ENCODE data around the gene POLDIP3.
"Not testable (repeated sequence)": the region's sequence is repeated elsewhere in the genome, so short reads cannot be mapped to it uniquely, and the experiment has no call there.

Gene POLDIP3

GRCh38 chr22:42560781-42561180 lies 53.9 kb downstream of the POLDIP3 start:
- Histone ChIP-seq H3K79me1 (ENCODE audit: low read length) (no peaks in the 10 kb centered on the region), H3K27ac (ENCODE audit: low read depth, low read length) (no peak overlapping the region), H4K8ac (ENCODE audit: low read depth, low read length) (no peak overlapping the region), H3K23ac (ENCODE audit: low read length) (no peak overlapping the region), H3K4me3 (ENCODE audit: low read length) (no peak overlapping the region), H3K4me2 (ENCODE audit: low read length) (no peak overlapping the region), H3K56ac (ENCODE audit: low read length) (peak overlapping the region; percentile 34), H2BK15ac (replicated peaks; ENCODE audit: low read depth) (no peak overlapping the region), H3K9ac (ENCODE audit: low read length) (no peak overlapping the region), H4K5ac (ENCODE audit: low read length) (no peak overlapping the region), H3K4ac (ENCODE audit: low read depth, low read length) (no peak overlapping the region), H2BK120ac (ENCODE audit: low read depth, low read length) (no peak overlapping the region), H3K27me3 (ENCODE audit: insufficient read depth, low read length, poor library complexity) (no peaks in the 10 kb centered on the region), H3K36me3 (ENCODE audit: control insufficient read depth, insufficient read depth, low read length) (no peaks in the 10 kb centered on the region), H3K18ac (ENCODE audit: low read length) (no peak overlapping the region), H2BK5ac (ENCODE audit: low read length) (no peak overlapping the region), H2AK5ac (ENCODE audit: low read length) (no peak overlapping the region), H3K79me2 (ENCODE audit: control insufficient read depth, insufficient read depth, low read length) (no peaks in the 10 kb centered on the region), H3K4me1 (ENCODE audit: control insufficient read depth, low read depth, low read length) (no peaks in the 10 kb centered on the region)
- DNase-seq, result peak; percentile 77
- WGBS (ENCODE audit: extremely low coverage, insufficient coverage, low lambda C conversion rate), result no CpG with 5 or more reads among the region's 7 CpGs

- H3K23ac ChIP-seq (ENCODE audit: low read length), result no peak overlapping the region
- no peak overlapping the region for H4K8ac ChIP-seq (ENCODE audit: low read depth, low read length)
- no peak overlapping the region for H2AK5ac ChIP-seq (ENCODE audit: low read length)
- no peak overlapping the region for H3K4me3 ChIP-seq (ENCODE audit: low read length)
- no peak overlapping the region for H2BK120ac ChIP-seq (ENCODE audit: low read depth, low read length)
- H3K79me1 ChIP-seq (ENCODE audit: low read length), result no peaks in the 10 kb centered on the region
- no peak overlapping the region for H3K4me2 ChIP-seq (ENCODE audit: low read length)
- no peaks in the 10 kb centered on the region for H3K4me1 ChIP-seq (ENCODE audit: control insufficient read depth, low read depth, low read length)
- no peak for DNase-seq
- H3K79me2 ChIP-seq (ENCODE audit: control insufficient read depth, insufficient read depth, low read length), result no peaks in the 10 kb centered on the region
- no peak overlapping the region for H3K18ac ChIP-seq (ENCODE audit: low read length)
- H3K9ac ChIP-seq (ENCODE audit: low read length), result no peak overlapping the region
- no peak overlapping the region for H3K4ac ChIP-seq (ENCODE audit: low read depth, low read length)
- H3K36me3 ChIP-seq (ENCODE audit: control insufficient read depth, insufficient read depth, low read length), result no peaks in the 10 kb centered on the region
- H2BK15ac ChIP-seq (replicated peaks; ENCODE audit: low read depth), result no peak overlapping the region
- no peak overlapping the region for H3K56ac ChIP-seq (ENCODE audit: low read length)
- H4K5ac ChIP-seq (ENCODE audit: low read length), result no peak overlapping the region
- no CpG with 5 or more reads among the region's 8 CpGs for whole genome bisulfite sequencing (ENCODE audit: extremely low coverage, insufficient coverage, low lambda C conversion rate)
- no peak overlapping the region for H2BK5ac ChIP-seq (ENCODE audit: low read length)
- H3K27me3 ChIP-seq (ENCODE audit: insufficient read depth, low read length, poor library complexity), result no peaks in the 10 kb centered on the region
- no peak overlapping the region for H3K27ac ChIP-seq (ENCODE audit: low read depth, low read length)
Observed at GRCh38 chr22:42560381-42560780, 54.3 kb downstream of the POLDIP3 start.

GRCh38 chr22:42553475-42554361 lies 61.0 kb downstream of the POLDIP3 start, which contains the start of gene SERHL2:
TSS of gene SERHL2 (plus strand) at chr22:42553956. CDS start at chr22:42554021, 65 bp downstream.
- peak within 1 kb of the TSS; percentile 44 for H3K4me3 ChIP-seq (ENCODE audit: low read length)

GRCh38 chr22:42552294-42552647 lies 62.4 kb downstream of the POLDIP3 start:
- H2BK5ac ChIP-seq (ENCODE audit: low read length); H3K56ac ChIP-seq (ENCODE audit: low read length); H3K79me1 ChIP-seq (ENCODE audit: low read length); H3K4me1 ChIP-seq (ENCODE audit: control insufficient read depth, low read depth, low read length); H3K18ac ChIP-seq (ENCODE audit: low read length); H3K27ac ChIP-seq (ENCODE audit: low read depth, low read length); H3K4ac ChIP-seq (ENCODE audit: low read depth, low read length); H3K23ac ChIP-seq (ENCODE audit: low read length); H3K9ac ChIP-seq (ENCODE audit: low read length); H4K5ac ChIP-seq (ENCODE audit: low read length); H2BK15ac ChIP-seq (replicated peaks; ENCODE audit: low read depth); H3K36me3 ChIP-seq (ENCODE audit: control insufficient read depth, insufficient read depth, low read length); DNase-seq; H4K8ac ChIP-seq (ENCODE audit: low read depth, low read length); H2BK120ac ChIP-seq (ENCODE audit: low read depth, low read length); H3K79me2 ChIP-seq (ENCODE audit: control insufficient read depth, insufficient read depth, low read length); H3K4me2 ChIP-seq (ENCODE audit: low read length); H3K27me3 ChIP-seq (ENCODE audit: insufficient read depth, low read length, poor library complexity); H2AK5ac ChIP-seq (ENCODE audit: low read length); H3K4me3 ChIP-seq (ENCODE audit: low read length): not testable (repeated sequence)
- no CpG with 5 or more reads among the region's 6 CpGs for WGBS (ENCODE audit: extremely low coverage, insufficient coverage, low lambda C conversion rate)

More at GRCh38 chr22:42553475-42554361, 61.0 kb downstream of the POLDIP3 start, which contains the start of gene SERHL2:
- H3K4me1 ChIP-seq (ENCODE audit: control insufficient read depth, low read depth, low read length), result peaks cover 6% of the 10 kb centered on the region
- H4K5ac ChIP-seq (ENCODE audit: low read length), result no peak within 1 kb of the TSS
- peak within 1 kb of the TSS; percentile 81 for H3K4me2 ChIP-seq (ENCODE audit: low read length)
- H3K36me3 ChIP-seq (ENCODE audit: control insufficient read depth, insufficient read depth, low read length), result no peaks in the 10 kb centered on the region
- peak within 1 kb of the TSS; percentile 93 for H3K56ac ChIP-seq (ENCODE audit: low read length)
- H3K79me1 ChIP-seq (ENCODE audit: low read length), result no peaks in the 10 kb centered on the region
- DNase-seq, result peak; percentile 90
- H3K27ac ChIP-seq (ENCODE audit: low read depth, low read length), result no peak within 1 kb of the TSS
- H3K4ac ChIP-seq (ENCODE audit: low read depth, low read length), result no peak within 1 kb of the TSS
- no CpG with 5 or more reads among the region's 75 CpGs for WGBS (ENCODE audit: extremely low coverage, insufficient coverage, low lambda C conversion rate)
- H2BK15ac ChIP-seq (replicated peaks; ENCODE audit: low read depth), result no peak within 1 kb of the TSS
- H2AK5ac ChIP-seq (ENCODE audit: low read length), result peak within 1 kb of the TSS; percentile 43
- H3K9ac ChIP-seq (ENCODE audit: low read length), result peak within 1 kb of the TSS; percentile 84
- peak within 1 kb of the TSS; percentile 66 for H3K23ac ChIP-seq (ENCODE audit: low read length)
- no peak within 1 kb of the TSS for H2BK5ac ChIP-seq (ENCODE audit: low read length)
- no peak within 1 kb of the TSS for H2BK120ac ChIP-seq (ENCODE audit: low read depth, low read length)
- no peak within 1 kb of the TSS for H4K8ac ChIP-seq (ENCODE audit: low read depth, low read length)
- H3K18ac ChIP-seq (ENCODE audit: low read length), result peak within 1 kb of the TSS; percentile 11
- no peaks in the 10 kb centered on the region for H3K27me3 ChIP-seq (ENCODE audit: insufficient read depth, low read length, poor library complexity)
- no peaks in the 10 kb centered on the region for H3K79me2 ChIP-seq (ENCODE audit: control insufficient read depth, insufficient read depth, low read length)

GRCh38 chr22:42549331-42550060 lies 65.2 kb downstream of the POLDIP3 start:
- WGBS (ENCODE audit: extremely low coverage, insufficient coverage, low lambda C conversion rate), result no CpG with 5 or more reads among the region's 11 CpGs
- Histone ChIP-seq H3K79me2 (ENCODE audit: control insufficient read depth, insufficient read depth, low read length) (no peaks in the 10 kb centered on the region), H3K18ac (ENCODE audit: low read length) (peak overlapping the region; percentile 91), H3K9ac (ENCODE audit: low read length) (peak overlapping the region; percentile 1), H3K27ac (ENCODE audit: low read depth, low read length) (peak overlapping the region; percentile 59), H2AK5ac (ENCODE audit: low read length) (peak overlapping the region; percentile 1), H4K5ac (ENCODE audit: low read length) (no peak overlapping the region), H3K4me2 (ENCODE audit: low read length) (no peak overlapping the region), H2BK120ac (ENCODE audit: low read depth, low read length) (no peak overlapping the region), H3K23ac (ENCODE audit: low read length) (no peak overlapping the region), H3K36me3 (ENCODE audit: control insufficient read depth, insufficient read depth, low read length) (no peaks in the 10 kb centered on the region), H3K27me3 (ENCODE audit: insufficient read depth, low read length, poor library complexity) (no peaks in the 10 kb centered on the region), H4K8ac (ENCODE audit: low read depth, low read length) (no peak overlapping the region), H2BK15ac (replicated peaks; ENCODE audit: low read depth) (no peak overlapping the region), H3K79me1 (ENCODE audit: low read length) (no peaks in the 10 kb centered on the region), H2BK5ac (ENCODE audit: low read length) (peak overlapping the region; percentile 1), H3K56ac (ENCODE audit: low read length) (peak overlapping the region; percentile 71), H3K4me3 (ENCODE audit: low read length) (no peak overlapping the region), H3K4ac (ENCODE audit: low read depth, low read length) (peak overlapping the region; percentile 70), H3K4me1 (ENCODE audit: control insufficient read depth, low read depth, low read length) (peaks cover 7% of the 10 kb centered on the region)
- peak; percentile 29 for DNase-seq

Data from mesendoderm (in vitro differentiated cells).